ENCODE measurements around the gene RDH16.
"Not testable (repeated sequence)": the region's sequence is repeated elsewhere in the genome, so short reads cannot be mapped to it uniquely, and the experiment has no call there.

RDH16 gene

DNA sequence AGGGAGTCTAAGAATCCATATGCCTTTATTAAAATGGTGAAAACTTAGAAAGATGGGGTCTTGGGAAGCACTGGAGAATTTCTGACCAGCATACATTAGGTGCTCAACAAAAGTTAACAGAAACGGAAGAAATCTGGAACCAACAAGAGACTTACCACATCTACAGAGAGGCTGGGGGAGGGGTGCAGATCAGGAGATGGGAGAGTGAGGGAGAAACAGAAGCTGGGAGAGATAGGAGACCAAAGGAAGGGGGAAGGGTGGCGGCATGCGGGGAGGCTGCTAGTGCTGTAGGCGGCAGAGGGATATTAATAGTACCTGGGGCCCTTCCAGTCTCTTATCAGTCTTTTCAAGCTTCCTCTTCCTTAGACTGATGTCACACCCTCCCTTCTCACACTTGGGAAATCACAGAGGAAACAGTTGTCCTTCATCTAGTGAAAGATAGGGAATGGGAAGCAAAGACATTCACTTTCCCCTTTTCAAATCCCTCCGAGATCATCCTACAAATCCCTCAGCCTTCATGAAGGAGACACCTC is 30.9 kb upstream of the RDH16 start:
- DNase-seq (ENCODE audit: low read depth), result no peak

DNA sequence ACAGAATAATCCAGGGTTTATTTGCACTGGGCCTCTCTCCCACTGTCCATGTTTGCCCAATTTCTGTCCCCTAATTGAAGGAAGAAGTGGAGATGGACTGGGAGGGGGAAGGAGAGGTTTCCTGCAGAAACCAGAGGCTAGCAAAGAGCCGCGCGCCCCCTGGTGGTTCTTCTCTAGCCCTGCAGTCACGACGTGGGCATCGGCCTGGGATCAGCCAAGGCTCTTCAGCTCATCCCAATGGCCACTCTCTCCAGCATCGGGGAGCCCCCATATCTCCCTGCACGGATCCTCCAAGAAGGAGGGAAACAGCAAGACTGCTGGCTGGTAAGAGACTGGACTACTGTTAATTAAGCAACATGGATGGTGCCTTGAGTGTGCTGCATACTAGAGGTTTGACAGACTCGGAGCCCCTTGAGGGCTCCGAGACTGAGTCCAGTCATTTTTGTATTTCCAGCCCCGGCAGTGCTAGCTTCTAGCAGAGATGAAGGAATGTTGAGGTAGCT is 30.2 kb upstream of the RDH16 start:
- DNase-seq (ENCODE audit: low read depth), result peak; percentile 53

DNA sequence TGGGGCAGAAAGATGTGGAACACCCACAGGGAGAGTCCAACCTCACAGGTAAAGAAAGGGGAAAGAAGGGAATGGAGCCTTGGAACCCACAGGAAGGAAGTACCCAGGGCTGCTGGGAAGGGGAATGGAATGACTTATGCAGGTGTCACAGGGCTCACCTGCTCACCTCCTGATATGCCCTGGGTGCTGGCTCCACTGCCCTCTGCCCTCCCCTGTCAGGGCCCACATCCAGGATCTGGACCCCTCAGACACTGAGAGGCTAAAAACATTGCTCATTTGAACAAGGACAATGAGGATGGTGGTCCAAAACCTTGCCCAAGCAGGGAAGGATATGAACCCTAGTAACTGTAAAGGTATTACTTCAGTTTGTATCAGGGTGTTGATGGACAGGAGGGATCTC is 29.6 kb upstream of the RDH16 start:
- DNase-seq (ENCODE audit: low read depth), result no peak

DNA sequence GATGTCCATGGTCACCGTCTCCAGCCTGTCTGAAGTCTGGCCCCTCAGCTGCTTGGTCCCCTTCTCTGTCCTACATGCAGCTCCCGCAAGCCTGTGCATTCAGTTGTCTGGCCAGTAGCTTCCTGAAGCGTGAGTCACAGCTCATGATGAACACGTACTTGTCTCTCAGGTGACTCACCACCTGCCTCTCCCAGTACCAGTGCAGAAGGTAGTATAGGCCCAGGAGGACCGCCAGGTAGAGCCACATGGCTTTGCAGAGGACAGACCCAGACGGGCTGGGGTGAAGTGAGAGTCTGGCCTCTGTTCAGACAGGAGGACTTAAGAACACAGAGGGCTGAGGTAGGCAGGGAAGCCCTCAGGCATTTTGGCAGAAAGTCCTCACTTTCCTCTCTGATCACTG is 28.3 kb upstream of the RDH16 start:
- DNase-seq (ENCODE audit: low read depth), result not testable (repeated sequence)

DNA sequence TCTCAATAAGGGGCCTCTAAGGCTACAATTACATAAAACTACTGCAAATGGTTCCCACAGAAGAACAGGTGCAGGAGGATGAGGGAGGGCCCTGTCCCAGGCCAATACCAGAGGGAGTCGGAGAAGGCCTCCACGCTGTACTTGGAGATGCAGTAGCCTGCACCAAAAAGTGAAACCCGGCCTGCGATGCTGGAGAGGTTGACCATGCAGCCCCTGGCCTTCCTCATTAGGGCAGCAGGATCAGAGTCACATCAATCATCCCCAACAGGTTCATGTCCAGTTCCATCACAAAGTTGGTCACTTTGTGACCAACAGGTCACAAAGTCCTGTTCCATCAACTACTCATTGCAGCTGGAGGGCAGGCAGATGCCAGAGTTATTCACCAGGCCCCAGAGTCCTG is 26.0 kb upstream of the RDH16 start:
- DNase-seq (ENCODE audit: low read depth), result no peak

DNA sequence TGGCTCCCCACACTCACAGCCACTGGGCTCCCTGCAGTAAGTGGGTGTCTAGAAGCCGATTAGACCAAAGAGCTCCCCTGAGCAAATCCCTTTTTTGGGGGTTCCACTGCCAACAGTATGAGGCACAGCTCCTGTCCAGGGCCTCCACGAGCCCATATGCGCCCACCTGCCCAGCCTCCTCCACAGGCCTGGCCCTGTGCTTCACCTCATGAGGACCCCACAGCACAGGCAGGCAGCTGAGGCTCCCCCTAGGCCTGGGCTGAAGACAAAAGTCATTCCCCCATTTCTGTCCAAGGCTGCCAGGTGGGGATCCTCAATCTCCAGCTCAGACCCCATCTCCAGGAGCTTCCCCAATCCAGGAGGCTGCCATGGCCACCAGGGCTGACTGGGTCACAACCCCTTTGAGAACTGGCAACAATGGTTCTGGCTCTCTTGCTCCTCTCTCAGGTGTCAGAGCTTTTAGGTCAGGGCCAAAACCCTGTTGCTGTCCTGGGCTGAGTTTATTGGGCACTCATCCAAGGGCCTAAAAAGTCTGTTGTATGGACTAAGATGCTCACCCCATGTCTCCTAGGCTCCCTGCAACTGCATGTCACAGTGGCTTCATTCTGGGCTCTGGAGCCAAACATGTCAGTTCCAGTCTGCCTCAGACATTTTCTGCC is 25.3 kb upstream of the RDH16 start:
- not testable (repeated sequence) for DNase-seq (ENCODE audit: low read depth)

DNA sequence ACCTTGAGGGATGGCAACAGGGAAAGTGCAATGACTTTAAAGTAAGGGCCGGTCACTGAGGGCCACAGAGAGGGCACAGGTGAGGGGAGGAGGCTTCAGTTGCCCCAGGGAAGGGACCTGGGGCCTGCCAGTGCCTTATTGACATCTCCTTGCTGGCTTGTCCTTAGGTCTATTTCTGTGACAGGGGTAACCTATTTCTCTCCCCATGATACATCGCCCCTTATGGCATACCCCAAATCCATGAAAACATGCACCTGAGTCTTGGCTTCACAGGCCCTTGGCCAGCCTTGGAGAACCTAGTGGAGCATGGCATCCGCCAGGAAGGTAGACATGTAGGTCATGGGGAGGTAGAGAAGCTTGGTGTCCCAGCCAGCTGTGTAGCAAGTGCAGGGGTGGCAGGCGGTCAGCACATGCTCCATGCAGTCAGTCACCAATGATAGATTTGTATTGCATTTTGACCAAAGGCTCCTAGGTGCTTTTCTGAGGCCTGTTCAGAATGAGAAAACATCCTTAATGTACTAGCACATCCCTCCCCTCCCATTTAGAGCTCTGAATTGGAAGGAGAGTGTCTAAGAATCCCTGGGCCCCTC is 23.6 kb upstream of the RDH16 start:
- no peak for DNase-seq (ENCODE audit: low read depth)

DNA sequence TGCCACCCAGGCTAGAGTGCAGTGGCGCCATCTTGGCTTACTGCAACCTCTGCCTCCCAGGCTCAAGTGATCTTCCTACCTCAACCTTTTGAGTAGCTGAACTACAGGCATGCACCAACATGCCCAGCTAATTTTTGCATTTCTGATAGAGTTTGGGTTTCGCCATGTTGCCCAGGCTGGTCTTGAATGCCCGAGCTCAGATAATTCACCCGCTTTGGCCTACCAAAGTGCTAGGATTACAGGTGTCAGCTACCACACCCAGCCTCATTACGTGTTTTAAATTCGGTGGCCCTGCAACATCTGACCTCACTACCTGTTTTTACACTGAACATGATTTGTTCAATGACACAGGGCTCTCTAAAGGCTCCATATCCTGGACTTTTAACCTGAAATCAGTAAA is 22.9 kb upstream of the RDH16 start:
- no peak for DNase-seq (ENCODE audit: low read depth)

DNA sequence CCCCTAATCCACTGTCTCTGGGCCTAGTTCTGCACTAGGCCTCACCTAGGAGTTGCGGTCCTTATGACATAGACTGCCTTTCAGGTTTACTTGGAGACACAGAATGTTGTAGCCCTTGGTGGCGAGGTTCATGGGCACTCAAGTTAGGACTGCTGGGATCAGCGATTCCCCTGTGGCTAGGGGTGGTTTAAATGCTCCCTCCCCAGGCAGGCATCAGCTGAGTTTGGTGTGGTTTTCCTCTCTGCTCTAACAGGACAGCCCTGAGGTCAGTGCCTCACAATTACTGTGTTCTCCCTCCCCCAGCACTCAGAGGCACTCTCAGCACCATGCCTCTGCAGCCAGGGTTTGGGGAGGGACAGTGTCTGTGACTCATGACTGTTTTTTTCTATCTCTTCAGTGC is 22.2 kb upstream of the RDH16 start:
- DNase-seq (ENCODE audit: low read depth), result no peak

DNA sequence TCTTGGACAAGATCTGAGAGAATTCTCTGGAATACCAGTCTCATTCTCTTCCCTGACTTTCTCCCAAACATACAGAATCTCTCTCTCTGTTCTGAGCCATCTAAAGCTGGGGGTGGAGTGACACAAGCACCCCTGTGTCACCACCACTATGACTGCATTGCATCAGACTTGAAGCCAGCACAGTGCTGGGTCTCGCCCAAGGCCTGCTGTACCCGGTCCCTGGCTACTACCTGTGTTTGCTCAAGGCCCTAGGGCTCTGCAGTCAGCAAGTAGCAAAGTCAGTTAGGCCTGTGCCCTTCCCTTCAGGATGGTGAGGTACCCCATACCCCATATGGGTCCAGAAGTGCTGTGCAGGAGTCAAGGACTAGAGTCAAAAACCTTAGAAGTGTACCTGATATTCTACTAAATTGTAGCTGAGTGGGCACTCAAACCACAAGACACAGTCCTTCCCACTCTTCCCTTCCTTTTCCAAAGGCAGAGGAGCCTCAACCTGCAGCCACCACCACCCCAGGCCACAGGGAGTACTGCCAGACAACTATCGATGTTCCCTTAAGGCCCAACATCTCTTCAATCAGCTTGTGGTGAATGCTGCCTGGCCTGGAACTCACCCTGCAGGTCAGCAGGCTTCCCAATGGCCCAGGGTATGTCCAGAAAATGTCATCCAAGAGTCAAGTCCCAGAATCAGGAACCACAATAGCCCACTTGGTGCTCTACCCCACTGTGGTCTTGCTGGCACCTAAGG is 21.2 kb upstream of the RDH16 start:
- no peak for DNase-seq (ENCODE audit: low read depth)

DNA sequence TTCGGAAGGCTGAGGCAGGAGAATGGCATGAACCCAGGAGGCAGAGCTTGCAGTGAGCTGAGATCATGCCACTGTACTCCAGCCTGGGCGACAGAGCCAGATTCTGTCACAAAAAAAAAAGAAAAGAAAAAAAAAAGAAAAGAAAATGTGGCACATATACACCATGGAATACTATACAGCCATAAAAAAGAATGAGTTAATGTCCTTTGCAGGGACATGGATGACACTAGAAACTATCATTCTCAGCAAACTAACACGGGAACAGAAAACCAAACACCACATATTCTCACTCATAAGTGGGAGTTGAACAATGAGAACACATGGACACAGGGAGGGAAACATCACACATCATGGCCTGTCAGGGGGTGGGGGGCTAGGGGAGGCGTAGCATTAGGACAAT is 20.0 kb upstream of the RDH16 start:
- DNase-seq (ENCODE audit: low read depth), result not testable (repeated sequence)

DNA sequence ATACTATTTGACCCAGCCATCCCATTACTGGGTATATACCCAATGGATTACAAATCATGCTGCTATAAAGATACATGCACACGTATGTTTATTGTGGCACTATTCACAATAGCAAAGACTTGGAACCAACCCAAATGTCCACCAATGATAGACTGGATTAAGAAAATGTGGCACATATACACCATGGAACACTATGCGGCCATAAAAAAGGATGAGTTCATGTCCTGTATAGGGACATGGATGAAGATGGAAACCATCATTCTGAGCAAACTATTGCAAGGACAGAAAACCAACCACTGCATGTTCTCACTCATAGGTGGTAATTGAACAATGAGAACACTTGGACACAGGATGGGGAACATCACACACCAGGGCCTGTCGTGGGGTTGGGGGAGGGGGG is 16.8 kb upstream of the RDH16 start:
- DNase-seq (ENCODE audit: low read depth), result not testable (repeated sequence)

DNA sequence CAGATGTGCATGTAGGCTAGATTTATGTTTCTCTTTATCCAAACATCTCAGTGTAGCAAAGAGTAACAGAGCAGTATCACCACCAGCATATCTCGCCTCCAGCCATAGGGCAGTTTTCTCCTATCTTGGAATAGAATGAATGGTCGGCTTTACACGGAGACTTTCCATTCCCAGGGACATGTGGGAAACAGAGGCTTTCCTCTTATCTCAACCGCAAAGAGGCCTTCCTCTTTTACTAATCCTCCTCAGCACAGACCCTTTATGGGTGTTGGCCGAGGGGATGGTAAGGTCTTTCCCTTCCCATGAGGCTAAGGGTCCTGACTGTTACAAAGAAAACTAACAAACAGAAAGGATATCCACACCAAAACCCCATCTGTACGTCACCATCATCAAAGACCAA is 11.5 kb upstream of the RDH16 start:
- not testable (repeated sequence) for DNase-seq (ENCODE audit: low read depth)

DNA sequence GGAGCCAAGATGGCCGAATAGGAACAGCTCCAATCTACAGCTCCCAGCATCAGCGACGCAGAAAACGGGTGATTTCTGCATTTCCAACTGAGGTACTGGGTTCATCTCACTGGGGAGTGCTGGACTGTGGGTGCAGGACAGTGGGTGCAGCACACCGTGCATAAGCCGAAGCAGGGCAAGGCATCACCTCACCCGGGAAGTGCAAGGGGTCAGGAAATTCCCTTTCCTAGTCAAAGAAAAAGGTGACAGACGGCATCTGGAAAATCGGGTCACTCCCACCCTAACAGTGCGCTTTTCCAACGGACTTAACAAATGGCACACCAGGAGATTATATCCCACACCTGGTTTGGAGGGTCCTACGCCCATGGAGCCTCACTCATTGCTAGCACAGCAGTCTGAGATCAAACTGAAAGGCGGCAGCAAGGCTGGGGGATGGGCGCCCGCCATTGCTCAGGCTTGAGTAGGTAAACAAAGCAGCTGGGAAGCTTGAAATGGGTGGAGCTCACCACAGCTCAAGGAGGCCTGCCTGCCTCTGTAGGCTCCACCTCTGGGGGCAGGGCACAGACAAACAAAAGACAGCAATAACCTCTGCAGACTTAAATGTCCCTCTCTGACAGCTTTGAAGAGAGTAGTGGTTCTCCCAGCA is 8.7 kb upstream of the RDH16 start:
- DNase-seq (ENCODE audit: low read depth), result not testable (repeated sequence)

DNA sequence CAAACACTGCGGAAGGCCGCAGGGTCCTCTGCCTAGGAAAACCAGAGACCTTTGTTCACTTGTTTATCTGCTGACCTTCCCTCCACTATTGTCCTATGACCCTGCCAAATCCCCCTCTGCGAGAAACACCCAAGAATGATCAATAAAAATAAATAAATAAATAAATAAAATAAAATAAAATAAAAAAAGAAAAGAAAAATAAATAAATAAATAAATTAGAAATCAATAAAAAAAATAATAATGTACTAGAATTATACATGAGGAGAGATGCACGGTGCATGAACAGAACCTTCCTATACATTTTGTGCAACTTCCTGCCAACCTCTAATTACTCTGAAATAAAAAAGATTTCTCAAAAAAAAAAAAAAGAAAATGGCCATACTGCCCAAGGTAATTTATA is 7.7 kb upstream of the RDH16 start:
- DNase-seq (ENCODE audit: low read depth), result not testable (repeated sequence)

DNA sequence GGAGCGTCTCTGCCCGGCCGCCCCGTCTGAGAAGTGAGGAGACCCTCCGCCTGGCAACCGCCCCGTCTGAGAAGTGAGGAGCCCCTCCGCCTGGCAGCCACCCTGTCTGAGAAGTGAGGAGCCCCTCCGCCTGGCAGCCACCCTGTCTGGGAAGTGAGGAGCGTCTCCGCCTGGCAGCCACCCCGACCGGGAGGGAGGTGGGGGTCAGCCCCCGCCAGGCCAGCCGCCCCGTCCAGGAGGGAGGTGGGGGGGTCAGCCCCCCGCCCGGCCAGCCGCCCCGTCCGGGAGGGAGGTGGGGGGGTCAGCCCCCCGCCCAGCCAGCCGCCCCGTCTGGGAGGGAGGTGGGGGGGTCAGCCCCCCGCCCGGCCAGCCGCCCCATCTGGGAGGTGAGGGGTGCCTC is 6.1 kb upstream of the RDH16 start:
- not testable (repeated sequence) for DNase-seq (ENCODE audit: low read depth)

DNA sequence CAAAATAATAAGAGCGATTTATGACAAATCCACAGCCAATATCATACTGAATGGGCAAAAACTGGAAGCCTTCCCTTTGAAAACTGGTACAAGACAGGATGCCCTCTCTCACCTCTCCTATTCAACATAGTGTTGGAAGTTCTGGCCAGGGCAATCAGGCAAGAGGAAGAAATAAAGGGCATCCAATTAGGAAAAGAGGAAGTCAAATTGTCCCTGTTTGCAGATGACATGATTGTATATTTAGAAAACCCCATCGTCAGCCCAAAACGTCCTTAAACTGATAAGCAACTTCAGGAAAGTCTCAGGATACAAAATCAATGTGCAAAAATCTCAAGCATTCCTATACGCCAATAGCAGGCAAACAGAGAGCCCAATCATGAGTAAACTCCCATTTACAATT is 4.8 kb upstream of the RDH16 start:
- DNase-seq (ENCODE audit: low read depth), result not testable (repeated sequence)

DNA sequence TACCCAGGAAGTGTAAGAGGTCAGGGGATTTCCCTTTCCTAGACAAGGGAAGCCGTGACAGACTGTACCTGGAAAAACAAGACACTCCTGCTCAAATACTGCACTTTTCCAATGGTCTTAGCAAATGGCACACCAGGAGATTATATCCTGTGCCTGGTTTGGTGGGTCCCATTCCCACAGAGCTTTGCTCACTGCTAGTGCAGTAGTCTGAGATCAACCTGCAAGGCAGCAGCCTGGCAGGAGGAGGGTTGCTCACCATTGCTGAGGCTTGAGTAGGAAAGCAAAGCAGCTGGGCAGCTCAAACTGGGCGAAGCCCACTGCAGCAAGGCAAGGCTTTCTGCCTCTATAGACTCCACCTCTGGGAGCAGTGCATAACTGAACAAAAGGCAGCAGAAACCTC is 1.0 kb upstream of the RDH16 start:
- DNase-seq (ENCODE audit: low read depth), result no peak

DNA sequence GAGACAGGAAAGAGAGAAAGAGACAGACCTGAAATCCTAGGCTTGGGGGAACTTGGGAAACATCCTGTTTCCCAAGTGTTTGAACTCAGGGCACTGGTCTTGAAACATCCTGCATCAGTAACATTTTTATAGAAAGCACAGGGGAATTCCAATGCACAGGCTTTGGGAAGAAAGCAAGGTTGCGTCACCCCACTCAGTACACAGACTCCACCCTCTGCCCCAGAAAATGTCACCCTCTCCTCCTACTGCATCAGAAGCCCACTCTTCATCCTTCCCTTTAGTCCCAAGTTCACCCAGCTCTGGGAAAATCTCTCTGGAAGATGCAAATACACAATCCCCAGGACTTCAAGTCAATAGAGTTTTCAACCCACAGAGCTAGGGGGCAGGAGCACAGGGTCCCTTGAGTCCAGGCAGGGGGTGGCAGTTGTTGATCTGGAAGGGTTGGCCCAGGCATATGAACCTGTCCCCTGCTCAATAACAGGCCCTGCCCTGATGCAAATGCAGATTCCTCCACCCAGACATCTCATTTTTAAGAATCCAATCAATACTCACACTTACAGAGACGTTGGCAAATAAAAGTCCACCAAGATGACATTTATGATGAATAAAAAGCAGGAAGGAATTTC is 1.7 kb downstream of the RDH16 start:
- DNase-seq (ENCODE audit: low read depth), result no peak

DNA sequence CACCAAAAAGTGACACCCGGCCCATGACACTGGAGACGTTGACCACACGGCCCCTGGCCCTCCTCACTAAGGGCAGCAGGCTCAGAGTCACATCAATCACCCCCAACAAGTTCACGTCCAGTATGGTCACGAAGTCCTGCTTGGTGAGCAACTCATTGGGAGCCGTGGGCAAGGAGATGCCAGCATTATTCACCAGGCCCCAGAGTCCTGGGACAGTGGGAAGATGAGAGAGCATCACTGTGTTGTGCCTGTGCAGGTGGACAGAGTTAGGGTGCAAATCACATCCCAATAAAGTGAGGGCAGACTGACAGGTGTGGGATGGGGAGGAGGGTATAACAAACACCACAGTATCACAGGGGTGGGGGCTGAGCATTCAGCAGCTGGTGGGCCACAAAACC is 2.5 kb downstream of the RDH16 start:
- DNase-seq (ENCODE audit: low read depth), result no peak

DNA sequence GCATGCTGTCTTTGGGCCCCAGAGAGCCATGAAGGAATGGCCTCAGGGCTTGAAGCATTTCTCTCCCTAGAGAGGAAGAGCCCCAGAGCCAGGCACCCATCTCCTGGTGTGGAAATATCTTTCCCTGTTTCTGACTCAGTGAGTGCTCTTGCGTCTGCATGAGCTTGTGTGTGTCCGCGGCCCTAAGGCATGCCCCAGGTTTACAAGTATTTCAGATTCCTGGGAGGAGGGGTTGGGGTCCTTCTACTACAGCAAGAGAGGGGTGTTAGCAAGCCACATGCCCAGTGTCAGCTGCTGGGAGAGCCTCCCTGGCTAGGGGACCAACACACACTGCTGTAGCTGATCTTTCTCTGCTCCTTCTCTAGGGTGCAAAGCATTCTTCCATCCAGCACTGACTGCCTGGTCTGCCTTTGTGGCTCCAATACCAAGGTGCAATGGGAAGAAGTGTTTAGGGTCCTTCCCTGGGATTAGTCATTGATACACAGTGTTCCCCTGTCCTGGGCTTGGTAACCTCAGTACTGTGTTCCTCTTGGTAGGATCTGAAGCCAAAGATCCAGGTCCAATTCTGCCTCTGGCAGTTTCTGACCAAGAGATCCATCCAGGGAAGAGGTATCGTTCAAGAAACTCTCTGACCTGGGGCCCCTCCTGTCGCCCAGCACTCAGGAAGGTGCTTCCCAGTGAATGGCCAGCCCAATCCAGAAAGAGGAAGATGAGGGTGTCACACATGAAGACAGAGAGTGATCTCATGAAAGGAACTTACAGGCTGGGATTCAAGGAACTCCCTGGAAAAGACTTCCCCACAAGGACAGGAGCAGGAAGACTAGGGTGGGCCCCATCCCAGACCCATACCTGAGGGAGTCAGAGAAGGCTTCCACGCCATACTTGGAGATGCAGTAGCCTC is 3.1 kb downstream of the RDH16 start:
- DNase-seq (ENCODE audit: low read depth), result no peak
